GM23338 (cell line): ENCODE results near the gene ROPN1L. TPM values are rescaled to one million over a fixed set of nuclear protein-coding genes. Genes with fewer than 3 reads are reported as not detected.

Experiments
- ATAC-seq: fragments of 200-7000 bp; cut with Tn5 transposase; 3 replicates; pipeline ENCODE4 v1.9.1; 2020
- DNase-seq: peaks from one replicate; pipeline ENCODE4 v3.0.0-alpha.2; 2015; ENCODE audit warnings: low spot score
- H2AFZ ChIP-seq: fragments of 200-600 bp; sonication (generic); 2 replicates; pipeline ENCODE4 v1.8.0; 2016; ENCODE audit warnings: antibody characterized with exemption, mild to moderate bottlenecking, moderate library complexity
- H3F3A ChIP-seq: fragments of 200-600 bp; sonication (generic); replicated peaks from 2 replicates; pipeline ENCODE4 v1.8.0; 2017; ENCODE audit warnings: antibody characterized with exemption, mixed run types, low read depth
- H3K27ac ChIP-seq: fragments of 200-600 bp; sonication (generic); 2 replicates; pipeline ENCODE4 v1.6.1; 2016; ENCODE audit warnings: low read depth
- H3K27me3 ChIP-seq: fragments of 200-600 bp; sonication (generic); 2 replicates; pipeline ENCODE4 v1.8.0; 2016; ENCODE audit warnings: mild to moderate bottlenecking, mixed run types, moderate library complexity; ENCODE audit not compliant: insufficient read depth
- H3K36me3 ChIP-seq: fragments of 200-600 bp; sonication (generic); 2 replicates; pipeline ENCODE4 v1.8.0; 2016; ENCODE audit warnings: mild to moderate bottlenecking; ENCODE audit not compliant: insufficient read depth
- H3K4me1 ChIP-seq: fragments of 200-600 bp; sonication (generic); 2 replicates; pipeline ENCODE4 v1.8.0; 2016; ENCODE audit warnings: mild to moderate bottlenecking, moderate library complexity; ENCODE audit not compliant: insufficient read depth
- H3K4me2 ChIP-seq: fragments of 200-600 bp; sonication (generic); 2 replicates; pipeline ENCODE4 v1.7.1; 2017; ENCODE audit warnings: mixed run types
- H3K4me3 ChIP-seq: fragments of 200-600 bp; sonication (generic); 2 replicates; pipeline ENCODE4 v1.6.1; 2016; ENCODE audit warnings: mixed run types
- H3K79me2 ChIP-seq: fragments of 200-600 bp; sonication (generic); replicated peaks from 2 replicates; pipeline ENCODE4 v1.8.0; 2017; ENCODE audit warnings: mild to moderate bottlenecking; ENCODE audit not compliant: insufficient read depth
- H3K9me2 ChIP-seq: fragments of 200-600 bp; sonication (generic); 2 replicates; pipeline ENCODE4 v1.8.0; 2017; ENCODE audit not compliant: insufficient read depth
- H4K20me1 ChIP-seq: fragments of 200-600 bp; sonication (generic); replicated peaks from 2 replicates; pipeline ENCODE4 v1.8.0; 2017; ENCODE audit warnings: mild to moderate bottlenecking; ENCODE audit not compliant: insufficient read depth
- H3K27ac Mint-ChIP-seq: 2 replicates; pipeline ENCODE4 v1.8.0; 2020; ENCODE audit warnings: inconsistent platforms, mild to moderate bottlenecking, moderate library complexity, mixed read lengths
- H3K27me3 Mint-ChIP-seq: 3 replicates; pipeline ENCODE4 v1.8.0; 2022; ENCODE audit warnings: low read depth, mild to moderate bottlenecking, moderate library complexity, mixed read lengths, inconsistent platforms; ENCODE audit not compliant: insufficient read depth, poor library complexity
- H3K36me3 Mint-ChIP-seq: 3 replicates; pipeline ENCODE4 v1.8.0; 2021; ENCODE audit warnings: low read depth, mild to moderate bottlenecking, inconsistent platforms, moderate library complexity, mixed read lengths
- H3K4me1 Mint-ChIP-seq: 3 replicates; pipeline ENCODE4 v1.8.0; 2020; ENCODE audit warnings: mild to moderate bottlenecking, inconsistent platforms, mixed read lengths
- H3K4me3 Mint-ChIP-seq: 3 replicates; pipeline ENCODE4 v1.8.0; 2021; ENCODE audit warnings: moderate library complexity, mild to moderate bottlenecking, inconsistent platforms, mixed read lengths
- H3K9me3 Mint-ChIP-seq: 3 replicates; pipeline ENCODE4 v1.8.0; 2020; ENCODE audit warnings: moderate library complexity, mild to moderate bottlenecking, inconsistent platforms, mixed read lengths
- CREB1 ChIP-seq: fragments of 250-450 bp; sonication (Bioruptor Pico); IDR thresholded peaks from 2 replicates; pipeline ENCODE4 v1.5.0; 2020; ENCODE audit warnings: low read depth, mild to moderate bottlenecking, moderate library complexity
- CTCF ChIP-seq, 2 experiments: fragments of 200-600 bp in 1 of 2; sonication (generic) in 1 of 2; conservative IDR thresholded peaks; 2 replicates each; pipeline versions ENCODE4 v1.5.1 to v1.6.1; 2016 to 2017; ENCODE audit warnings: antibody characterized with exemption in 2 of 2, low read depth in 2 of 2, mild to moderate bottlenecking in 2 of 2, moderate library complexity in 1 of 2
- ETS1 ChIP-seq: IDR thresholded peaks from 2 replicates; pipeline ENCODE4 v1.6.1; 2016; ENCODE audit warnings: antibody characterized with exemption
- EZH2 ChIP-seq: fragments of 200-600 bp; sonication (generic); IDR thresholded peaks from one replicate; pipeline ENCODE4 v1.8.0; 2017; ENCODE audit warnings: antibody characterized with exemption, mild to moderate bottlenecking, low read depth; ENCODE audit not compliant: unreplicated experiment
- JUNB ChIP-seq: IDR thresholded peaks from one replicate; pipeline ENCODE4 v1.6.1; 2016; ENCODE audit warnings: antibody characterized with exemption; ENCODE audit not compliant: unreplicated experiment
- POLR2AphosphoS5 ChIP-seq: IDR thresholded peaks from 2 replicates; pipeline ENCODE4 v1.6.1; 2016; ENCODE audit warnings: antibody characterized with exemption, low read depth
- ZNF114 ChIP-seq: fragments of 250-450 bp; sonication (Bioruptor Pico); IDR thresholded peaks from 2 replicates; pipeline ENCODE4 v1.5.0; 2020; ENCODE audit warnings: mild to moderate bottlenecking, moderate library complexity
- ZNF331 ChIP-seq: fragments of 250-450 bp; sonication (Bioruptor Pico); IDR thresholded peaks from 2 replicates; pipeline ENCODE4 v1.5.0; 2020; ENCODE audit warnings: low read depth, mild to moderate bottlenecking, moderate library complexity
- ZNF462 ChIP-seq: fragments of 250-450 bp; sonication (Bioruptor Pico); IDR thresholded peaks from 2 replicates; pipeline ENCODE4 v1.5.0; 2020; ENCODE audit warnings: mild to moderate bottlenecking, moderate library complexity
- polyA plus RNA-seq: library from polyadenylated mRNA; unstranded; fragments of >200 nt; fragmentation: Nextera tagmentation; extraction: Ambion mirVana; gene quantifications from 2 replicates; pipeline ENCODE4 v1.2.1, GENCODE V29; 2016
- total RNA-seq: library from RNA; depleted of rRNA; stranded (reverse); fragments of >200 nt; shearing (Covaris generic); gene quantifications from 2 replicates; pipeline ENCODE4 v1.2.3, GENCODE V29; 2014

Gene ROPN1L
- total and polyA plus RNA-seq, 2 experiments from 2014 or later: 0.57 TPM; not detected in 1

- no peaks in the 10 kb centered on the region for H3K9me3 Mint-ChIP-seq
- Histone ChIP-seq H3K4me3 (no peak overlapping the region), H3F3A (no peaks in the 10 kb centered on the region), H3K79me2 (no peaks in the 10 kb centered on the region), H3K36me3 (peaks cover 16% of the 10 kb centered on the region), H3K9me2 (no peaks in the 10 kb centered on the region), H3K27ac (no peak overlapping the region), H3K27me3 (no peaks in the 10 kb centered on the region), H3K4me2 (no peak overlapping the region), H3K4me1 (no peaks in the 10 kb centered on the region), H4K20me1 (peaks cover 7% of the 10 kb centered on the region), H2AFZ (no peak overlapping the region)
- no peaks in the 10 kb centered on the region for H3K4me1 Mint-ChIP-seq
- H3K27me3 Mint-ChIP-seq: peaks cover 3% of the 10 kb centered on the region
- H3K4me3 Mint-ChIP-seq: no peak overlapping the region
- no peak for TF ChIP-seq ETS1
- no peak for TF ChIP-seq POLR2AphosphoS5
- TF ChIP-seq ZNF462 (CRISPR knock-in tag): no peak
- TF ChIP-seq ZNF331 (CRISPR knock-in tag): no peak
- no peak for TF ChIP-seq CTCF (conservative IDR thresholded peaks at IDR 0.05; ENCODE audit: low read depth in 2 of 2)
- no peak for TF ChIP-seq EZH2
- no peak for TF ChIP-seq CREB1 (CRISPR knock-in tag)
- no peak for TF ChIP-seq JUNB
- no peak for TF ChIP-seq ZNF114 (CRISPR knock-in tag)
- H3K36me3 Mint-ChIP-seq: peaks cover 38% of the 10 kb centered on the region
- no peak for ATAC-seq
- no peak overlapping the region for H3K27ac Mint-ChIP-seq
- DNase-seq: no peak
Measured at GRCh38 chr5:10432059-10433008, 9.3 kb upstream of the ROPN1L start.
